HG03196 (cell line): ENCODE measurements around the gene ARRDC4.

Source experiments
- ATAC-seq: cut with Tn5 transposase; IDR thresholded peaks from one replicate; pipeline ENCODE4 v1.9.1; 2021; ENCODE audit not compliant: unreplicated experiment

ARRDC4 gene

GRCh38 chr15:97960364-97961066, at the start of gene ARRDC4:
TSS of gene ARRDC4 (plus strand) at chr15:97960703. CDS start at chr15:97960862, 159 bp downstream.
- ATAC-seq = peak; percentile 96

- no peak for ATAC-seq
Measured at GRCh38 chr15:97914711-97915110, 45.8 kb upstream of the ARRDC4 start.

GRCh38 chr15:97915261-97915660, 45.2 kb upstream of the ARRDC4 start:
- no peak for ATAC-seq

GRCh38 chr15:97921296-97921865, 39.1 kb upstream of the ARRDC4 start:
- ATAC-seq = no peak

GRCh38 chr15:97929456-97930229, 30.9 kb upstream of the ARRDC4 start:
- no peak for ATAC-seq

- no peak for ATAC-seq
Measured at GRCh38 chr15:97930230-97930629, 30.3 kb upstream of the ARRDC4 start.

GRCh38 chr15:97931314-97931713, 29.2 kb upstream of the ARRDC4 start:
- ATAC-seq = no peak

GRCh38 chr15:97933589-97933988, 26.9 kb upstream of the ARRDC4 start:
- no peak for ATAC-seq

- ATAC-seq = no peak
Measured at GRCh38 chr15:97940993-97941392, 19.5 kb upstream of the ARRDC4 start.

GRCh38 chr15:97941572-97941971, 18.9 kb upstream of the ARRDC4 start:
- no peak for ATAC-seq

GRCh38 chr15:97944724-97945123, 15.8 kb upstream of the ARRDC4 start:
- ATAC-seq = no peak

- no peak for ATAC-seq
Measured at GRCh38 chr15:97947465-97948260, 12.8 kb upstream of the ARRDC4 start.

- ATAC-seq = no peak
Measured at GRCh38 chr15:97953254-97953653, 7.2 kb upstream of the ARRDC4 start.

GRCh38 chr15:97953748-97954147, 6.8 kb upstream of the ARRDC4 start:
- ATAC-seq = no peak

GRCh38 chr15:97955035-97955434, 5.5 kb upstream of the ARRDC4 start:
- ATAC-seq = no peak

- no peak for ATAC-seq
Measured at GRCh38 chr15:97955529-97955928, 5.0 kb upstream of the ARRDC4 start.

- no peak for ATAC-seq
Measured at GRCh38 chr15:97959724-97960363, 659 bp upstream of the ARRDC4 start.

GRCh38 chr15:97961067-97961954, 808 bp downstream of the ARRDC4 start:
- ATAC-seq = no peak

- no peak for ATAC-seq
Measured at GRCh38 chr15:97962263-97962662, 1.8 kb downstream of the ARRDC4 start.

- no peak for ATAC-seq
Measured at GRCh38 chr15:97963779-97964178, 3.3 kb downstream of the ARRDC4 start.
